COLO668 (cell line): ENCODE measurements around the gene SNAPC4.

Experiments
- DNase-seq: peaks from one replicate; lab custom pipeline; 2025; ENCODE audit not compliant: unreplicated experiment; lab: John Stamatoyannopoulos, UW

Gene SNAPC4

GRCh38 chr9:136373300-136374182, 26.4 kb downstream of the SNAPC4 start, which contains the start of gene CARD9:
Gene CARD9, minus strand, starts transcription at chr9:136373669. Its CDS starts 1,591 bp downstream, at chr9:136372078.
- DNase-seq = no peak

DNA sequence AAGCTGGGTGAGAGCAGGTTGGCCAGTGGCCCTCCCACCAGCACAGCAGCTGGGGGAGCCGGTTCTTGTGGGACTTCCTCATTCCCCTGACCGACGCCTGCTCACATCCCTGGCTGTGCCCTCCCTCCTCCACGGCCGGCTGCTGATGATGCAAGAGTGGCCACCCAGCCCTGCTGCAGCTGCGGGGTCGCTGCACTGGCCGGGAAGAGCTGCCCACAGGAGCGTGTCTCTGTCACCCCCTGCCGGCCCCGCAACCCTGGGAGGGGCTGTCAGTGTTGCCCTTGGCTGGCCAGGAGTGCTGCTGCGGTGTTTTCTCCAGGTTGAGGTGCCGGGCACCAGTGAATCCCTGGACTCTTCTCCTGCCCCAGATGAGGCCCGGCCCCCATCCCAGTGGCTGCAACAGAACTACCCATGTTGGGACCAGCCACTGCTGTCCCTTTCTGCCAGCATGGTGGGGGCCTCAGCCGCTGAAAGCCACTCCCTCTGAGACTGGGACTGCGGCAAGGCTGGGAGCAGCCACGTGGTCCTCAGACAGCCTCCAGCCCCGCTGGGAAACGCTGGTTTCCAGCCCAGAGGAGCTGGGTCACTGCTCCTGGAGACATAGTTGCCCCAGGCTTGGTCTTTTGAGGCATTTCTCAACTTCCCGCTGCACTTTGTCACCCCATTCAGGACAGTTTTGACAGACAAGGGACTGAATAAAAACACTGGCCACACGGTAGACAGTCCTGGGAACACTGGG, 27.2 kb downstream of the SNAPC4 start:
- DNase-seq = peak; percentile 49

DNA sequence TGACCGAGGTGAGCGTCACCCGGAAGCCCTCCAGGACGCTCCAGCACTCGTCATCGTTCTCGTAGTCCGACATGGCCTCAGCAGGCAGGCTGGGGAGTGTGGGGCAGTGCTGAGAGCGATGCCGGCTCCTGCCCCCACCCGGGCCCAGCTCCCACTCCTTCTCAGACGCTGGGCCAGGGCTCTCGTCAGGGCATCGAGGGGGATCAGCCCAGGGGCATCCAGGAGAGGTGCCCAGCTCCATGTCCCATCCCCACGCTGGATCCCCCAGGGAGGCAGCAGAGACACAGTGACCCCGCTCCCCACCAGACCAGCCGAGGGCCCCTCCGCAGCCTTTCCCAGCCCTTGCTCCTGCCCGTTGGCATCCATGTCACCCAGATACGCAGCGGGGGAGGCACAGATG, 28.0 kb downstream of the SNAPC4 start:
- DNase-seq = no peak

GRCh38 chr9:136371533-136371880, 28.5 kb downstream of the SNAPC4 start:
- no peak for DNase-seq

DNA sequence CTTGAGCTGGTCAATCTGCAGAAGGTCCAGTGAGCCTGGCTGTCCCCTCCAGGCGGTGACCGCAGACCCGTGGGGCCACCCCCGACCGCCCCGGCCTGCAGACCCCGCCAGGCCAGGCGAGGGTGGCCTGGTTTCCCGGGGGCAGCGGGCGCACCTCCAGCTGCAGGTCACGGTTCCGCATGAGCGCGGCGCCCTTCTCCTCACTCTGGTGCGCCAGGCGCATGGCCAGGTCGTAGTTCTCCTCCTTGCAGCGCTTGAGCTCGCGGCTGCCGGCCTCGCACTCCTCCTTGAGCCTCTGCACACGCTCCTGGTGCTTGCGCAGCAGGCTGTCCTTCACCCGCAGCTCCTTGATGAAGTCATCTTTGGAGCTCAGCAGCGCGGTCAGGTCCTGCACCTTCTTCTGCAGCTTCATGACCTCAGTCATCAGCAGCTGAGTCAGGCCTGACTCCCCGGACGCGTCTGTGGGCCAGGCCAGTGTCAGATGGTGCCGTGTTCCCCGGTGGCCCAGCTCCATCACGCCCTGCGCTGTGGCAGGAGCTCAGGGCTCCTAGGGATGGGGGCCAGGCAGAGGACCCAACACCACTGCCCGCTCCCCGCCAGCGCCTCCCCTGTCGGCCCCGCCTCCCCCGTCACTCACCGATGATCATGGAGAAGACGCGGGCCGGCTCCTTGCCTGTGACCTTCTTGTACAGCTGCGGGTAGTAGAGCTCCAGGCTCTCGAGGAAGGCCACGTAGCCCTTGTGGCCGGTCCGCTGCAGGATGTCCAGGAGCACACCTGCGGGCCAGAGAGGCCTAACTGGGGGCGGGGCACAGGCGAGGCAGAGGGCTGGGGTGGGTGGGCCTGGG, 29.1 kb downstream of the SNAPC4 start:
- DNase-seq = no peak

DNA sequence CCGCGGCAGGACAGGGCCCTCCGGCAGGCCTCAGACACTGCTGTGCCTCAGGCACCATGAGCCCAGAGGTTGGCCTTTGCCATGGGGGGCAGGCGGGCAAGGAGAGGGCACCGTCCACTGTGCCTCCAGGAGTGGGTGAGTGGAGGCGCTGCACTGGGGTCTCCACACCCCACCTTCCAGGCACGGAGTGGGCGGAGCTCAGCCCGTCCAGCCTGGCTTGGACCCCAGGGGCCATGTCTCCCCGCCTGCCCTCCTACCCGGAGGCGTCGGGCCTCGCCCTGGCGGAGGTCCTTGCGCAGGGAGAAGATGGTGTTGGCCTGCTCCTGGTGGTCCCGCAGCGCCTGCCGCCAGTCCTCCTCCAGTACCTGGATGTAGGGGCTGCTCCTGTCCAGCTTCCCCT, 29.9 kb downstream of the SNAPC4 start:
- no peak for DNase-seq

GRCh38 chr9:136368190-136368589, 31.8 kb downstream of the SNAPC4 start:
- no peak for DNase-seq

DNA sequence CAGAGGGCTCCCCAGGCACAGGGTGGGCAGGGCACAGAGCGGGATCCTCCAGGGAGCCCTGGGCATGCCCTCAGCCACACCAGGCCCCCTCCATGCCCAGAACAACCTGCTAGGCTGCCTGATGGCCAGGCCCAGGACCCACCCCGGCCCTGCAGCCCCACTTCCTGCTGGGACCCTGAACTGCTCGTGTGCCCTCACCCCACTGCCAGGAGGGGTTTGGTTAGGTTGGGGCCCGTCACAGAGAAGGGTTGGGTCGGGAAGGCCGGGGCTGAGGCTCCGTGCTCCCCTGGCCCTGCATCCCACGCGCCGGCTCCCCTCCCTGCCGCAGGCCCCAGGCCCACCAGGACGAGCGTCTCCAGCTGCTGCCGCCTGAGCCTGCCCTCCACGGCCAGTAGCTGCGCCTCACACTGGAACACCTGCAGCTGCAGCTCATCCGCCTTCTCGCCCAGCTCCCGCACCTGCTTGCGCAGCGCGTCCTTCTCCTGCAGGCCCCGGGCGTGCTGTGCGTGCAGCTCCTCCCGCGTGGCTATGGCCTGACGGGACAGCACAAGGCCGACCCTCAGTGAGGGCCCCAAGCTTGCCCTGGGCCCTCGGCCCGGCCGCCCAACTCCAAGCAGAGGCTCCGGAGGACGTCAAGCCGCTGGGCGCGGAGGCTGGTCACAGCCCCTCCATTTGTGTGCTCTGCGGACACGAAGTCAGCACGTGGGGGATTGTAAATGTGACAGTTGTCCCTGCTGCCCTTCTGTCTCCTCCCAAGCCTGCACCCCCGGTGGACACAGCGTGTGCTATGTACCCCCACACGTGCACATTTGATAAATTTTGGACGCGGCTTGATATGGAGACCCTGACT, 32.4 kb downstream of the SNAPC4 start:
- peak; percentile 48 for DNase-seq

- DNase-seq = no peak
These were observed 33.1 kb downstream of the SNAPC4 start for GRCh38 chr9:136366826-136367225.

- DNase-seq = no peak
These were observed 34.2 kb downstream of the SNAPC4 start for GRCh38 chr9:136365775-136366222.

DNA sequence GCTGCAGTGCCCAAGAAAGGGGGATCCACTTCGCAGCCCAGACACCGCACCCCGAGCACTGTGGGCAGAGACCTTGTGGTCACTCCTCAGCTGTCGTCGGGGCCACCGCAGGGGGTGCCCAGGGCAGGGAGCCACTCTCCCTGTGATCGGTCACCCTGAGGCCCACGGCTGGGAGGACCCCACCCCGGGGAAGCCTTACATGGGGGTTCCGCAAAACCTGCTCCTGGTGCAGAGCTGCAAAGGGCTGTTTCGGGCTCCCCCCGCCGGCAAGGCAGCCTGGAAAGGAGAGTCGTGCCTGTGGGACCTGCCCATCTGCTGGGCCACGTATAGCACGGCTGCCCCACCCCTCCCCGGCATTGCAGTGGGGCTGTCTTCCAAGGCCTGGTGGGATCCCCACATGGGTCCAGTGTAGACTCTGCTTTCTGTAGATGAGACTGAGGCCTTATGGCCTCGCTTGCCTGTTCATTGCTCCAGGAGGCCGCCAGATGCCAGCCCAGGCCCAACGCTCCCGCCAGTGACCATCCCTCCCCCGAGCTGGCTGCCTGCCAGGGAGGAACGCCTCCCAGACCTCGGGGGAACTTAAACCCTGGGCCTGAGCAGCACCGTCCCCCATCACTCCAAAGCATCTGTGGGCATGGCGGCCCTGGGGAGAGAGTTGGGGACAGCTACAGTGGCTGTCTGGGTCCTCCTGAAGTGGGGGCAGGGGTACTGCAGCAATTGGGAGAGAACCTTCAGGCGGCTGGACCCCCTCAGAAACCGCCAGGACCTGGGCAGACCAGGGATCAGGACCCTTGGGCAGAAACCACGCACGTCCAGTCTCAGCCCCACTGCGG, 34.8 kb downstream of the SNAPC4 start:
- DNase-seq = peak; percentile 61

- no peak for DNase-seq
These were observed 35.8 kb downstream of the SNAPC4 start for GRCh38 chr9:136363949-136364748.

DNA sequence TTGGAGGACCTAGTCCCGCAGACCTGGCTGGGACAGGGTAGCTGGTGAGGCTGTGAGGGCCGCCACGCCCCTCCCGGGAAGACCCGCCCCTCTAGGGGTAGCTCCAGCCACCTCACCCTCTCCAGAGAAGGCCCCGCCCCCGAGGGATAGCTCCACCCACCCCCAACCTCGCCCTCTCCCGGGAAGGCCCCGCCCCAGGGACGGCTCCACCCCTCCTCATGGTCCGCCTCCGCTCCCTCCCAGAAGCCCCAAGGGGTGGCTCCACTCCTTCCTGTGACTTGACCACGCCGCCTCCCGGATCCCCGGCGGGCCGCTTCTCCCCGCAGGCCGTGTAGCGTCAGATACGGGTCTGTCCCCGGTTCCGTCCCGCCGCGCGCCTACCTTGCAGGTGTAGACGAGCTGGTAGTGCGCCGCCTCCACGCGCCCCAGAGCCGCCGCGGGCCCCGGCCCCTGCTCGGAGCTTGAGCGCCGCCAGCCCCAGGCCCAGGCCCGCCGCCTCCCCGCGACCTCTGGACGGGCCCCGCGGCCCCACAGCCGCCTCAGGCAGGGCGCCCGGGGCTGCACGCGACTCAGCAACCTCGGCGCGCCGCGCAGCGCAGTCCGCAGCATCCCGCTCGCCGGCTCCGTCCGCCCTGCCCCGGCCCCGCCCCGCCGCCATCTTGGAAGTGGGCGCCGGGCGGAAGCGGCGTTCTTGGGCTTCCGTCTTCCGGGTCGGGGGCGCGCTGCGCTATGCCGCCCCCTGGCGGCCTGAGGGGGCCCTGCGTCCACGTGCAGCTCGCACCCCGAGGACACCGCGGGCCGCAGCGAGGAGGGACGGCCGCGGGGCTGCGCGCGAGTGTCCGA, 36.6 kb downstream of the SNAPC4 start, which contains the start of gene DNLZ:
DNLZ (minus strand) TSS at position 639 of the 843 bp plus-strand sequence; CDS start at position 609, 30 bp downstream.
- DNase-seq = peak; percentile 94

GRCh38 chr9:136362450-136362784, 37.6 kb downstream of the SNAPC4 start:
- DNase-seq = no peak

DNA sequence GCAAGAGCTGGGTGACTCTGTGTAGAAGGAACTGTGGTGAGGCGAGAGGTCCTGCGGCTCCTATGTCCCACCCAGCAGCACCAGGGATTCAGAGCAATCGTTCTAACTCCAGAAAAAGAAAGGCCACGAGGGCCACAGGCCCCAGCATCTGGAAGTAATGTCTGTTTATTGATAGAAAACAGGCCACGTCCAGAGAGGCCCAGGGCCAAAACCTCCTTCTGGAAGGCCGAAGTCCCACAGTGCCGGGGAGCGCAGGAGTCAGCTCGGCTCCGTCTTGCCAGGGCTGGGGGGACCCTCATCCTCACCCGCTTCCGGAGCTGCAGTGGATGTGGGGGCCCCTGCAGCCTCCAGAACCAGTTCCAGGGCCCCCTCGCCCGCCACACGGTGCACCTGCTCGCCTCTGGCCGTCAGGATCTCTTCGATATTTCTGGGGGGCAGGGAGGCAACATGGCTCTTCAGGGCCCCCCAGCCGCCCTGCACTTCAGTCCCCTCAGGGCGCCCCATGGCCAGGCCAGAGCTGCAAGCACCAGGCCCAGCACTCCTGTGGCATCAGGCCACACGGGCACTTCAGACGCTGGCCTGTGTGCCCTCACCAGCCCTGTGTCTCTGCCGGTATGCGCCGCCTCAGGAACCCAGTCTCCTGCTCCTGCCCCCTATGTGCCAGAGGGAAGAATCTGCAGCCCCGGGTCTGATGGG, 38.1 kb downstream of the SNAPC4 start:
- no peak for DNase-seq

DNA sequence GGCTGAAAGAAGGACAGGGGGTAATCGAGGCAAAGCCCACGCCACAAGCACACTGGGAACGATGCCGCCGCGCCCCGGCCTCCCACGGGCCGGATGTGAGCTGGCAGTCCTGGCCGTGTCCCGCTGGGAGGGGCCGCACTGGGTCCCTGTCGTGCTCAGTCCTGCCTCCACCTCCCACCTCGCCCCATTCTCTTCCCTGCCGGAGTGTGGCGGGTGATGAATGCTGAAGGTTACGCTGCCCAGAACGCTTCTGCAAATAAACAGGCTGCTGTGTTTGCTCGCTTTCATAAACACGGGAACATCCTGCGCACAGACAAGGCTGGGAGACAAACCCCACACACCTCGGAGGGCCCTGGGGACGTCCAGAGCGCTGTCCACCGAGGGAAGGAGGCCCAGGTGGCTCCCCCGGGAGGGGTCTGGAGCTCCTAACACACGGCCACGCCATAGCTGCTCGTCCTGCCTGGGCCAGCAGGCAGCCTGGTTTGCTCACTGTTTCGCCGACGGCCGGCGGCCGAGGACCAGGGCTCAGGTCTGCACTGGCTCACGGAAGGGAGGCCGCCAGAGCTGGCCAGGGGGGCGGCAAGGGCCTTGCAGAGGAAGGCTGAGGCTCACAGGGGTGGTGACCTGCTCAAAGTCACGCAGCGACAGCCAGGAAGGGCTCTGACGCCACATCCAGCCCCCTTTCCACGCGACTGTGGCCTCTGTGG, 38.8 kb downstream of the SNAPC4 start:
- no peak for DNase-seq
